ENCODE measurements around the gene GRIK1. TPM values are rescaled to one million over a fixed set of nuclear protein-coding genes. Genes with fewer than 3 reads are reported as not detected.

GRIK1 gene
- polyA plus RNA-seq, 1 donor from 2014 or later: 8.7 TPM

GRCh38 chr21:29825936-29826335 is 113.9 kb downstream of the GRIK1 start:
- TF ChIP-seq TAF1 (IDR thresholded peaks at IDR 0.05; ENCODE audit: low read depth) (no peak), EP300 (conservative IDR thresholded peaks at IDR 0.05; ENCODE audit: poor library complexity, severe bottlenecking) (no peak), CTCF (IDR thresholded peaks at IDR 0.05; ENCODE audit: poor library complexity, severe bottlenecking) (no peak)
- TF ChIP-seq, protein P1, sequence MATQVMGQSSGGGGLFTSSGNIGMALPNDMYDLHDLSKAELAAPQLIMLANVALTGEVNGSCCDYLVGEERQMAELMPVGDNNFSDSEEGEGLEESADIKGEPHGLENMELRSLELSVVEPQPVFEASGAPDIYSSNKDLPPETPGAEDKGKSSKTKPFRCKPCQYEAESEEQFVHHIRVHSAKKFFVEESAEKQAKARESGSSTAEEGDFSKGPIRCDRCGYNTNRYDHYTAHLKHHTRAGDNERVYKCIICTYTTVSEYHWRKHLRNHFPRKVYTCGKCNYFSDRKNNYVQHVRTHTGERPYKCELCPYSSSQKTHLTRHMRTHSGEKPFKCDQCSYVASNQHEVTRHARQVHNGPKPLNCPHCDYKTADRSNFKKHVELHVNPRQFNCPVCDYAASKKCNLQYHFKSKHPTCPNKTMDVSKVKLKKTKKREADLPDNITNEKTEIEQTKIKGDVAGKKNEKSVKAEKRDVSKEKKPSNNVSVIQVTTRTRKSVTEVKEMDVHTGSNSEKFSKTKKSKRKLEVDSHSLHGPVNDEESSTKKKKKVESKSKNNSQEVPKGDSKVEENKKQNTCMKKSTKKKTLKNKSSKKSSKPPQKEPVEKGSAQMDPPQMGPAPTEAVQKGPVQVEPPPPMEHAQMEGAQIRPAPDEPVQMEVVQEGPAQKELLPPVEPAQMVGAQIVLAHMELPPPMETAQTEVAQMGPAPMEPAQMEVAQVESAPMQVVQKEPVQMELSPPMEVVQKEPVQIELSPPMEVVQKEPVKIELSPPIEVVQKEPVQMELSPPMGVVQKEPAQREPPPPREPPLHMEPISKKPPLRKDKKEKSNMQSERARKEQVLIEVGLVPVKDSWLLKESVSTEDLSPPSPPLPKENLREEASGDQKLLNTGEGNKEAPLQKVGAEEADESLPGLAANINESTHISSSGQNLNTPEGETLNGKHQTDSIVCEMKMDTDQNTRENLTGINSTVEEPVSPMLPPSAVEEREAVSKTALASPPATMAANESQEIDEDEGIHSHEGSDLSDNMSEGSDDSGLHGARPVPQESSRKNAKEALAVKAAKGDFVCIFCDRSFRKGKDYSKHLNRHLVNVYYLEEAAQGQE (IDR thresholded peaks at IDR 0.05; ENCODE audit: borderline replicate concordance): no peak
- H3F3A ChIP-seq (ENCODE audit: insufficient read depth, low read length, poor library complexity, severe bottlenecking): peaks cover 4% of the 10 kb centered on the region
- no peaks in the 10 kb centered on the region for H3K9me2 ChIP-seq (ENCODE audit: insufficient read depth, low read length)
- H3K4me3 ChIP-seq (ENCODE audit: low read length): no peak overlapping the region
- no peaks in the 10 kb centered on the region for H3K9me3 ChIP-seq (ENCODE audit: low read length)
- H4K20me1 ChIP-seq (ENCODE audit: insufficient read depth): no peaks in the 10 kb centered on the region
- H3K4me2 ChIP-seq (ENCODE audit: low read length): no peak overlapping the region
- no peaks in the 10 kb centered on the region for H3K36me3 ChIP-seq (ENCODE audit: insufficient read depth, low read length)
- no peak overlapping the region for H3K27ac ChIP-seq (ENCODE audit: low read length)
- no peak overlapping the region for H2AFZ ChIP-seq (ENCODE audit: low read depth, low read length)
- no peaks in the 10 kb centered on the region for H3K27me3 ChIP-seq (ENCODE audit: insufficient read depth, low read depth, low read length)
- H3K9ac ChIP-seq (ENCODE audit: low read length): no peak overlapping the region
- no peaks in the 10 kb centered on the region for H3K79me2 ChIP-seq (replicated peaks; ENCODE audit: insufficient read depth, low read length)

DNA sequence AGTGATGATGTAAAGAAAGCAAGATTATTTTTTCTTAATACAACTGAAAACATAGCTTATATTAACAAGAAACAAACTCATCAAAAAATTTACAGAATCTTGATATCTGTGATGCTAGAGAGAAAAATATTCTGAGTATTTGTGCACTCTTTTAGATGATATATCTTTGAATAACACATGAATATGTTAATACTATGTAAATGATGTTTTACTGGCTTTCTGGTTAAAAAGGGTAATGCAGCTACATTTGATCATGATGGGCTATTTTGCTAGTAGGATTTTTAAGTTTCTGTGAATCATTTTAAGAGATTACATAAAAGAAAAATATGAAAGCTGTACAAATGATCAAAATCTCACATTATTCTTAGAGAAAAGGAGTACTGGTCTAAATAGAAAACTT is 114.5 kb downstream of the GRIK1 start:
- Histone ChIP-seq H3K9ac (ENCODE audit: low read length) (no peak overlapping the region), H4K20me1 (ENCODE audit: insufficient read depth) (no peaks in the 10 kb centered on the region), H3K4me3 (ENCODE audit: low read length) (no peak overlapping the region), H3K36me3 (ENCODE audit: insufficient read depth, low read length) (no peaks in the 10 kb centered on the region), H3K79me2 (replicated peaks; ENCODE audit: insufficient read depth, low read length) (no peaks in the 10 kb centered on the region), H3K27me3 (ENCODE audit: insufficient read depth, low read depth, low read length) (no peaks in the 10 kb centered on the region), H3K9me3 (ENCODE audit: low read length) (no peaks in the 10 kb centered on the region), H2AFZ (ENCODE audit: low read depth, low read length) (no peak overlapping the region), H3K9me2 (ENCODE audit: insufficient read depth, low read length) (no peaks in the 10 kb centered on the region), H3K4me2 (ENCODE audit: low read length) (no peak overlapping the region), H3F3A (ENCODE audit: insufficient read depth, low read length, poor library complexity, severe bottlenecking) (peaks cover 4% of the 10 kb centered on the region), H3K27ac (ENCODE audit: low read length) (no peak overlapping the region)
- TF ChIP-seq, protein P1 (IDR thresholded peaks at IDR 0.05; ENCODE audit: borderline replicate concordance): no peak
- TF ChIP-seq EP300 (conservative IDR thresholded peaks at IDR 0.05; ENCODE audit: poor library complexity, severe bottlenecking): no peak
- no peak for TF ChIP-seq CTCF (IDR thresholded peaks at IDR 0.05; ENCODE audit: poor library complexity, severe bottlenecking)
- no peak for TF ChIP-seq EZH2 (IDR thresholded peaks at IDR 0.05; ENCODE audit: borderline replicate concordance, insufficient read depth, low read length, poor library complexity, severe bottlenecking)
- no peak for TF ChIP-seq RAD21 (conservative IDR thresholded peaks at IDR 0.05)
- TF ChIP-seq TAF1 (IDR thresholded peaks at IDR 0.05; ENCODE audit: low read depth): no peak
- TF ChIP-seq POLR2AphosphoS5 (IDR thresholded peaks at IDR 0.05): no peak
- no peak for TF ChIP-seq MXI1 (conservative IDR thresholded peaks at IDR 0.05; ENCODE audit: poor library complexity, severe bottlenecking)
- TF ChIP-seq SMC3 (conservative IDR thresholded peaks at IDR 0.05; ENCODE audit: poor library complexity): no peak
